D721Med (cell line): ENCODE data around the gene GBP7.

Experiments used
- DNase-seq: peaks from one replicate; pipeline ENCODE4 v3.0.0; 2011; ENCODE audit warnings: low spot score; ENCODE audit not compliant: insufficient read length
- FAIRE-seq: peaks from 2 replicates; lab custom pipeline; 2011; peaks lifted over from hg19 to GRCh38; lab: Jason Lieb, UNC
- TF ChIP-seq, protein P1 (sequence below): IDR thresholded peaks from 2 replicates; pipeline ENCODE4 v1.5.1; 2012; ENCODE audit warnings: mild to moderate bottlenecking, control low read depth; ENCODE audit not compliant: insufficient read depth; ENCODE audit errors: missing control alignments

Gene GBP7

DNA sequence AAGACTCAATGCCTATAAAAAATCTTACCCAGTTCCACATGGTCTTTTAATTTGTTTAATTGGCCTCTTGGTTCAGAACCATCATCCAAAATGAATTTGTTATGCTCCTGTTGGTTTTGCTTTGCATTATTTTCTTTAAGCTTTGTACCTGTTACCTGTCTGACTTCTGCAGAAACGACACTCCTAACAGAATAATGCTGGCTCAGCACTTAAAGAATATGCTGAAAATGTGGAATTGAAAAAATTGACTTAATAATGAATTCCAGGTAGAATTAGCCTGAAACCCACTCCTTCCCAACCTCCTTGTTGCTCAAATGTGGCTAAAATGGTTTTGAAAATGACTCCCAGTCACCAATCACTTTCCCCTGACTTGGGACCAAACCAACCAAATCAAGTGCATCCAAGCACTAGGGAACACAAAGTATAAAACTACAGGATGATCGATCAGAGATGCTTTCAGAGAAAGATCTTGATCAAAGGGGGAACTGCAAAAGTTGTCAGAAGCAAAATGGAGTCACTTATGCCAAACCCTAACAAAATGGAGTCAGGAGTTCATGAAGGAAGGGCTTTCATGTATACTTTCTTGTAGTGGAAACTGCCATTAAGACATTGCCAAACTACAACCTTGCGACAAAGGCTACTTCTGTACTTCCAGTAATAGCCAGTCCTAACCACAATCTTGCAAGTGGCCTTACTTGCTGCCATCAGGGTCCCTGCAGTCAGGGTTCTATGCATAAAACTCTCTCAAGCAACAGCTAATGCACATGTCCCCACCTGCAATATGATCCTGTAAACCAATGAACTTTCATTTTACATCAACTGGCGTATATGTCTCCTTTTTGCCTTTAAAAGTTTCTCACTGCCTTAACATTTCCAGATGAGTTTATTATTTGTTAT lies 5.4 kb downstream of the GBP7 start:
- FAIRE-seq, result no peak
- TF ChIP-seq, protein P1, sequence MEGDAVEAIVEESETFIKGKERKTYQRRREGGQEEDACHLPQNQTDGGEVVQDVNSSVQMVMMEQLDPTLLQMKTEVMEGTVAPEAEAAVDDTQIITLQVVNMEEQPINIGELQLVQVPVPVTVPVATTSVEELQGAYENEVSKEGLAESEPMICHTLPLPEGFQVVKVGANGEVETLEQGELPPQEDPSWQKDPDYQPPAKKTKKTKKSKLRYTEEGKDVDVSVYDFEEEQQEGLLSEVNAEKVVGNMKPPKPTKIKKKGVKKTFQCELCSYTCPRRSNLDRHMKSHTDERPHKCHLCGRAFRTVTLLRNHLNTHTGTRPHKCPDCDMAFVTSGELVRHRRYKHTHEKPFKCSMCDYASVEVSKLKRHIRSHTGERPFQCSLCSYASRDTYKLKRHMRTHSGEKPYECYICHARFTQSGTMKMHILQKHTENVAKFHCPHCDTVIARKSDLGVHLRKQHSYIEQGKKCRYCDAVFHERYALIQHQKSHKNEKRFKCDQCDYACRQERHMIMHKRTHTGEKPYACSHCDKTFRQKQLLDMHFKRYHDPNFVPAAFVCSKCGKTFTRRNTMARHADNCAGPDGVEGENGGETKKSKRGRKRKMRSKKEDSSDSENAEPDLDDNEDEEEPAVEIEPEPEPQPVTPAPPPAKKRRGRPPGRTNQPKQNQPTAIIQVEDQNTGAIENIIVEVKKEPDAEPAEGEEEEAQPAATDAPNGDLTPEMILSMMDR, result no peak
- no peak for DNase-seq

DNA sequence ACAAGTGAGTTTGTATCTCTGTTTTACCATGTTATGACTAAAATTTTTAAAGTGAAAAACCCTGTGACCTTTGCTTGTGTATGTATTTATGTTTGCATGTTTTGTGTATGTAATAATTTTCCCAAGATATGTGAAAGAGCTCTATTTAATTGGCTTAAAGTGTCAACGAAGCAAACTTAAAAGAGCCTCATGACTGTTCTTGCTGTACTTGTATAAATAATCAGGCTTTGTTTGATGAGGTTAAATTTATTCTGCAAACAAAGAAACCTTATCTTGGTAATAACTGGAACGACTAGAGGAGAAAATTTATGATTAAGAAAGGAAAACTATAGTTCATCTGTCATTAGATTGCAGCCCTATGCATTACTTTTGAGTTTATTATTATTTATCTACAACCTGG lies 6.6 kb downstream of the GBP7 start:
- DNase-seq, result no peak
- TF ChIP-seq, protein P1, result no peak
- FAIRE-seq, result no peak

DNA sequence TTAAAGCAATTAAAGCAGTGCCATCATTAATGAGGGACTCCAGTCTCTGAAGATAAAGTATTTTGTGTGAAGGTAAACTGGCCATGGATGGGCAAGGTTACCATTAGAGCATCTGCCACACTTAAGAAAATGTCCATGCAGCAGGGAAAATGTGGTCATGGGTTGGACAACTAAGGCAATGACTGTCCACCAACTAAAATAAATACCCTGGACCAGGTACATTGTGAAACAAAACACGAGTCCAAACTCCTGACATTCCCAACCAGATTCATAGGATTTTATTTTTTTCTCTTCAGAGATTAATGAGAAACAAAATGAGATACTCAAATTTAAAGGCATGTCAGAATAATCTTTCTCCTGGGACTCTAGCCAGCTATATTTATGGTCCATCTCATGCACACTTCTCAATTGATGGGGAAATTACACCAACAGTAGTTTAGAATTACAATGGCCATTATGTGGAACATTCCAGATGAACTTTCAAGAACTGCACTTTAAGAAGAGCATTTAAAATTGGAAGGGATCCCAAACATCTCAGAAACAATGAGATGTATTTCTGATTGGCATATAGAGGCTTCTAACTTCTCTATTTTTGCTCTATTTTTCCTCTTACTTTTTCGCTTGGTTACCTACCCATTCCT lies 8.1 kb downstream of the GBP7 start:
- DNase-seq (no peak), FAIRE-seq (no peak)
- TF ChIP-seq, protein P1, result no peak

DNA sequence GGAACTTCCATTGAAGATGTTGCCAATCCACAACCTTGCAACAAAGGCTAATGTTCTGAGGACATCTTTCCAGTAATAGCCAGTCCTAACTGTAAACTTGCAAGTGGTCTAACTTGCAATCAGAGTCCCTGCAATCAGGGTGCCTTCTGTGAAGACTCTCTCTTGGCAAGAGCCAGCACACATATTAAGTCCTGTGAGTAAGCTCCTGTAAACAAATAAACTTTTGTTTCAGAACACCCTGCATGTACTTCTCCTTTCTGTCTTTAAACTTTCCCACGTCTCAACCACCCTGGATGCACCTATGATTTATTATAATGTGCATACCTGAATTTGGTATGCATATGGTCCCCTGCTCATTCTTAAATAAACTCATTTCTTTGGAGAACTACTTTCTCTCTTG lies 9.1 kb downstream of the GBP7 start:
- FAIRE-seq (no peak), DNase-seq (no peak)
- TF ChIP-seq, protein P1, result no peak

DNA sequence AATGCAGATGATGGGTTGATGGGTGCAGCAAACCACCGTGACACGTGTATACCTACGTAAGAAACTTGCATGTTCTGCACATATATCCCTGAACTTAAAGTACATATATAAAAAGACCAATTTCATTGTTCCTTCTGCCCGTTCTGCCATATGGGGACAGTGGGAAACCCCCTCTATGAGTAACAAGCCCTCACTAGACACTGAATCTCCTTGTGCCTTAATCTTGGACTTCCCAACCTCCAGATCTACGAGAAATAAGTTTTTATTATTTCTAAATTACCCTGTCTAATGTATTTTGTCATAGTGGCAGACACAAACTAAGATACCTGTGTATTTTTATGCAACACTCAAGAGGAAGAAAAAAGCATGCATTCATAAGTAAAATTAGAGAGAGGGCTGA lies 10.0 kb downstream of the GBP7 start:
- DNase-seq, result no peak
- TF ChIP-seq, protein P1, result no peak
- no peak for FAIRE-seq

DNA sequence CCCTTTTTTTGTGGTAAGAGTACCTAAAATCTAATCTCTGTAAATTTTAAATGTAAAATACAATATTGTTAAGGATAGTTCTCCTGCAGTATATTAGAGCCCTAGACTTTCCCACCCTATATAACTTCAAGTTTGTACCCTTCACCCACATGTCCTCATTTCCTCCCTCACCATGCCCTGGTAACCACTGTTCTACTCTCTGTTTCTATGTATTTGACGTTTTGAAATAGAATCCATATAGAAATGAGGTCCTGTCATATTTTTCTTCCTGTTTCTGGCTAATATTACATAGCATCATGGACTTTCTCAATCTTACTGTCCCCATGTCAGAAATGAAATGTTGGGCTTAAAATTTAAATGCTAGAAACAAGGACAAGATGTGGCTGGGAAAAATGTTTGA lies 24.8 kb downstream of the GBP7 start:
- FAIRE-seq, result no peak
- no peak for DNase-seq
- TF ChIP-seq, protein P1, result no peak

DNA sequence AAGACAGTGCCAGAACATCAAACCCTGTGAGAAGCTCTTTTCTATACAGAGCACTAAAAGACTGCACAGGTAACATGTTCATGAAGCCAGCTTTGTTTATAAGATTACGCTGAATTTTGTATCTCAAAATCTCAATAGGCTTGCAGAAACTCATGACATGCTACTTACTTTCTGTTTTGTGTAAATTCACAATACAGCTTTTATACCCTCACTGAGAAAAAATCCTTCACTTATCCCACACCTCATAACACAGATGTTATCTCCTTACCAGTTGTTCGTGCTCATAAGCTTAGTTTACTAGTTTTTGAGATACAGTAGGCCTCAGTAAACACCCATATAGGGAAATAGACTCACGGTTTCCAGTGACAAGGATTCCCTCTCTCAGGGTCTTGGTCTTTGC lies 25.8 kb downstream of the GBP7 start:
- FAIRE-seq, result no peak
- DNase-seq, result no peak
- TF ChIP-seq, protein P1, result no peak
